Measurements from ENCODE around the gene PTOV1. TPM values are rescaled to one million over a fixed set of nuclear protein-coding genes. Genes with fewer than 3 reads are reported as not detected.
A peak's percentile ranks its signal among the peaks of the same experiment; 100 is the strongest.

The PTOV1 gene
- total and polyA plus RNA-seq, 2 of the 13 experiments (the other 11 are each of a cell fraction or from before 2014, with no cell fraction given), result 63.5 to 68.5 TPM

- TF ChIP-seq HOXA3 (CRISPR knock-in tag; IDR thresholded peaks at IDR 0.05) (peak; percentile 98), ZNF138 (CRISPR knock-in tag; IDR thresholded peaks at IDR 0.05; ENCODE audit: low read depth) (no peak), RBFOX2 (IDR thresholded peaks at IDR 0.05; ENCODE audit: low read depth, low read length) (peak; percentile 80), ZNF724P (CRISPR knock-in tag; IDR thresholded peaks at IDR 0.05; ENCODE audit: borderline replicate concordance) (no peak), RFX3 (CRISPR knock-in tag; IDR thresholded peaks at IDR 0.05) (peak; percentile 74), EEA1 (CRISPR knock-in tag; IDR thresholded peaks at IDR 0.05; ENCODE audit: borderline replicate concordance) (0 out of 2 replicates have a peak, but pooled peaks have one; percentile 27), ZBTB3 (CRISPR knock-in tag; IDR thresholded peaks at IDR 0.05; ENCODE audit: borderline replicate concordance, low read depth) (no peak; the same call in 1 of the 2 replicates), TEAD3 (CRISPR knock-in tag; optimal IDR thresholded peaks at IDR 0.05; ENCODE audit: borderline replicate concordance) (peak; percentile 52), ZNF768 (CRISPR knock-in tag; IDR thresholded peaks at IDR 0.05) (peak; percentile 43; the same call in 1 of the 2 replicates), REPIN1 (CRISPR knock-in tag; IDR thresholded peaks at IDR 0.05; ENCODE audit: borderline replicate concordance, low read depth) (no peak), ZNF510 (CRISPR knock-in tag; IDR thresholded peaks at IDR 0.05; ENCODE audit: low read depth) (no peak), ZNF891 (CRISPR knock-in tag; IDR thresholded peaks at IDR 0.05) (peak; percentile 14; the same call in 1 of the 2 replicates), EED (CRISPR knock-in tag; IDR thresholded peaks at IDR 0.05) (no peak), ZNF512 (CRISPR knock-in tag; IDR thresholded peaks at IDR 0.05) (no peak), MYNN (CRISPR knock-in tag; IDR thresholded peaks at IDR 0.05; ENCODE audit: low read depth) (no peak), ZNF550 (CRISPR knock-in tag; IDR thresholded peaks at IDR 0.05; ENCODE audit: borderline replicate concordance) (no peak), FOXJ3 (CRISPR knock-in tag; IDR thresholded peaks at IDR 0.05; ENCODE audit: borderline replicate concordance) (no peak)
- TF ChIP-seq, protein P1, sequence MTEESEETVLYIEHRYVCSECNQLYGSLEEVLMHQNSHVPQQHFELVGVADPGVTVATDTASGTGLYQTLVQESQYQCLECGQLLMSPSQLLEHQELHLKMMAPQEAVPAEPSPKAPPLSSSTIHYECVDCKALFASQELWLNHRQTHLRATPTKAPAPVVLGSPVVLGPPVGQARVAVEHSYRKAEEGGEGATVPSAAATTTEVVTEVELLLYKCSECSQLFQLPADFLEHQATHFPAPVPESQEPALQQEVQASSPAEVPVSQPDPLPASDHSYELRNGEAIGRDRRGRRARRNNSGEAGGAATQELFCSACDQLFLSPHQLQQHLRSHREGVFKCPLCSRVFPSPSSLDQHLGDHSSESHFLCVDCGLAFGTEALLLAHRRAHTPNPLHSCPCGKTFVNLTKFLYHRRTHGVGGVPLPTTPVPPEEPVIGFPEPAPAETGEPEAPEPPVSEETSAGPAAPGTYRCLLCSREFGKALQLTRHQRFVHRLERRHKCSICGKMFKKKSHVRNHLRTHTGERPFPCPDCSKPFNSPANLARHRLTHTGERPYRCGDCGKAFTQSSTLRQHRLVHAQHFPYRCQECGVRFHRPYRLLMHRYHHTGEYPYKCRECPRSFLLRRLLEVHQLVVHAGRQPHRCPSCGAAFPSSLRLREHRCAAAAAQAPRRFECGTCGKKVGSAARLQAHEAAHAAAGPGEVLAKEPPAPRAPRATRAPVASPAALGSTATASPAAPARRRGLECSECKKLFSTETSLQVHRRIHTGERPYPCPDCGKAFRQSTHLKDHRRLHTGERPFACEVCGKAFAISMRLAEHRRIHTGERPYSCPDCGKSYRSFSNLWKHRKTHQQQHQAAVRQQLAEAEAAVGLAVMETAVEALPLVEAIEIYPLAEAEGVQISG (CRISPR knock-in tag; IDR thresholded peaks at IDR 0.05), result peak; percentile 80
- TF ChIP-seq, protein P2, sequence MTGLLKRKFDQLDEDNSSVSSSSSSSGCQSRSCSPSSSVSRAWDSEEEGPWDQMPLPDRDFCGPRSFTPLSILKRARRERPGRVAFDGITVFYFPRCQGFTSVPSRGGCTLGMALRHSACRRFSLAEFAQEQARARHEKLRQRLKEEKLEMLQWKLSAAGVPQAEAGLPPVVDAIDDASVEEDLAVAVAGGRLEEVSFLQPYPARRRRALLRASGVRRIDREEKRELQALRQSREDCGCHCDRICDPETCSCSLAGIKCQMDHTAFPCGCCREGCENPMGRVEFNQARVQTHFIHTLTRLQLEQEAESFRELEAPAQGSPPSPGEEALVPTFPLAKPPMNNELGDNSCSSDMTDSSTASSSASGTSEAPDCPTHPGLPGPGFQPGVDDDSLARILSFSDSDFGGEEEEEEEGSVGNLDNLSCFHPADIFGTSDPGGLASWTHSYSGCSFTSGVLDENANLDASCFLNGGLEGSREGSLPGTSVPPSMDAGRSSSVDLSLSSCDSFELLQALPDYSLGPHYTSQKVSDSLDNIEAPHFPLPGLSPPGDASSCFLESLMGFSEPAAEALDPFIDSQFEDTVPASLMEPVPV (CRISPR knock-in tag; IDR thresholded peaks at IDR 0.05), result peak; percentile 44; the same call in 1 of the 2 replicates
- TF ChIP-seq, protein P3, sequence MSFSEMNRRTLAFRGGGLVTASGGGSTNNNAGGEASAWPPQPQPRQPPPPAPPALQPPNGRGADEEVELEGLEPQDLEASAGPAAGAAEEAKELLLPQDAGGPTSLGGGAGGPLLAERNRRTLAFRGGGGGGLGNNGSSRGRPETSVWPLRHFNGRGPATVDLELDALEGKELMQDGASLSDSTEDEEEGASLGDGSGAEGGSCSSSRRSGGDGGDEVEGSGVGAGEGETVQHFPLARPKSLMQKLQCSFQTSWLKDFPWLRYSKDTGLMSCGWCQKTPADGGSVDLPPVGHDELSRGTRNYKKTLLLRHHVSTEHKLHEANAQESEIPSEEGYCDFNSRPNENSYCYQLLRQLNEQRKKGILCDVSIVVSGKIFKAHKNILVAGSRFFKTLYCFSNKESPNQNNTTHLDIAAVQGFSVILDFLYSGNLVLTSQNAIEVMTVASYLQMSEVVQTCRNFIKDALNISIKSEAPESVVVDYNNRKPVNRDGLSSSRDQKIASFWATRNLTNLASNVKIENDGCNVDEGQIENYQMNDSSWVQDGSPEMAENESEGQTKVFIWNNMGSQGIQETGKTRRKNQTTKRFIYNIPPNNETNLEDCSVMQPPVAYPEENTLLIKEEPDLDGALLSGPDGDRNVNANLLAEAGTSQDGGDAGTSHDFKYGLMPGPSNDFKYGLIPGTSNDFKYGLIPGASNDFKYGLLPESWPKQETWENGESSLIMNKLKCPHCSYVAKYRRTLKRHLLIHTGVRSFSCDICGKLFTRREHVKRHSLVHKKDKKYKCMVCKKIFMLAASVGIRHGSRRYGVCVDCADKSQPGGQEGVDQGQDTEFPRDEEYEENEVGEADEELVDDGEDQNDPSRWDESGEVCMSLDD (CRISPR knock-in tag; IDR thresholded peaks at IDR 0.05; ENCODE audit: borderline replicate concordance), result no peak
Observed at GRCh38 chr19:49817964-49818648, 32.9 kb upstream of the PTOV1 start, which contains the start of gene MED25 (continued).

All from HepG2 (cell line).